HG03108 (cell line): ENCODE measurements around the gene CREG2.
A peak's percentile ranks its signal among the peaks of the same experiment; 100 is the strongest.
"Not testable (repeated sequence)": the region's sequence is repeated elsewhere in the genome, so short reads cannot be mapped to it uniquely, and the experiment has no call there.

Experiments
- ATAC-seq: cut with Tn5 transposase; IDR thresholded peaks from one replicate; pipeline ENCODE4 v1.9.1; 2021; ENCODE audit warnings: moderate library complexity; ENCODE audit not compliant: unreplicated experiment

Gene CREG2

DNA sequence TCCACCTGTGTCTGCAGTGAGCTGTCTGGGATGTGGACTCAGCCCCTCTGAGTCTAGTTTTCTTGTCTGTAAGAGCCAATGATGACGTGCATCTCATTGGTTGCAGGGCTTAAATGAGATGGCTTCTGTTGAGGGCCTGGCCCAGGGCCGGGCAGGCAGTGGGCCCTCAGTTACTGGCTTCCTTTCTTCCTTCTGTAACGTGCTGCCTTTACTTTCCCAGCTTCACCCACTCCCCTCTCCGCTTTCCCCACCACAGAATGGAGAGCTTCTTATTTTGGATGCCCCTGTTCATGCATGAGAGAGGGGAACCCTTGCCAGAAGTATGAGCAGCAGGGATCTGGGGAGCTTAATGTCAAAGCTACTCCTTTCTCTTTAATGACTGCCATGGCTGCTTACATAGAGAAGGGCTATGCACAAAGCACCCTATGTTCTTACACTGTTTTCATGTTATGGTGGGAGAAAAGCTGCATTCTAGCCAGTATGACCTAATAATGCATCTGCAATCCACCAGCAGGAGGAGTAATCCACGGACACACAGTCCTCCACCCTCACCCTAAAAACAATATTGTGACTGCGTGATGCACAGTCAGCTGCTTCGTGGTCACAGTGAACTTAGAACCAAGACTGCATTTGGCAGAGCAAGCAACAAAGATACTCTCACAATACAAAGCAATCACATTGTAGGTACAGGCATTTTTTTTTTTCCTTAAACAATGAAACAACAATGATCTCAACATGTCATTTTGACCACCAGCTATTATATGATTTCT lies 37.2 kb downstream of the CREG2 start:
- no peak for ATAC-seq

DNA sequence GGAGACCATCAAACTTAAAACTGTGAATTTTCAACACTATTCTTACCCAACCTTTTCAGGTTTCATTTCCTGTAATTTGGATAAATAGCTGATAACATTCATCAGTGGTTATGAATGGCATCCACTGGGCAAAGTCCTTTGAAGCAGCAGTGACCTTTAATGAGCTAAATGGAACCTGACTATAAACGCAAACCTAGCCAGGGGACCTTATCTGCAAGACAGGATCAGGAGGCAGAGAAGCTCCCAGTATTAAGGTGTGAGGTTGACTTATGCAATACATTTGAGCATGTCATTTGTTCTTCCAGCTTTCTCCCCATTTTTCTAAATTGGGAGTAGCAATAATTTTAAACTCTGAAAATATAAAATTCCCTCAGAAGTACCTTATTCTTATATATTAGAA lies 38.4 kb downstream of the CREG2 start:
- ATAC-seq: no peak

DNA sequence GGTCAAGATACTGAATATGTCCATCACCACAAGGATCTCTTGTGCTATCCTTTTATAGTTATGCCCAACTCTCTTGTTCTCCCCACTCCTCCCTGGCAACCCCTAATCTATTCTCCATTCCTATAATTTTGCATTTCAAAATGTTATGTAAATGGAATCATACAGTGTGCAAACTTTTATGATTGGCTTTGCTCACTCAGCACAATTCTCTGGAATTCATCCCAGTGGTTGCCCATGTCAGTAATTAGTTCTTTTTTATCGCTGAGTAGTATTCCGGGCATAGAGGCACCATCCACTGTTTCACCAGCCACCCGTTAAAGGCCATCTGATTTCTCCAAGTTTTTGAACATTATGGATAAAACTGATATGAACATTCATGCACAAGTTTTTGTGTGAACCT lies 40.4 kb downstream of the CREG2 start:
- no peak for ATAC-seq

DNA sequence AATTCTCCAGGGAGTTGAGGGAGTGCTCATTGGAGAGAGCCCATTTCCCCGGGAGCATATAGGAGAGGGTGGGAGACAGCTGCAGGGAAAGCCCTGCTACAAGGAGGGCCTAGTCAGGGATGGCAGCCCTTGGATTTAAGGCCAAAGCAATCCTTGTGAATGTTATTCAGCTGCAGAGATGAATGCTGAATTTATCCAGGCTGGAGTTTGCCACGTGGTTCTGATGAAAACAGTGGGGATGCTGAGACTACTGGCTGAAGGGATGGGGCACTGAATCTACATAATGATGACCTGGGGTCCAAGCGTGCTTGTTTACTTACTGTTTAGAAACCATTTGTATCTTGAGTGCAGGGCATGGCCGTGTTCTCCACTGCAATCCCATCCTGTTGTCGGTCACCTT lies 43.2 kb downstream of the CREG2 start:
- ATAC-seq: no peak

DNA sequence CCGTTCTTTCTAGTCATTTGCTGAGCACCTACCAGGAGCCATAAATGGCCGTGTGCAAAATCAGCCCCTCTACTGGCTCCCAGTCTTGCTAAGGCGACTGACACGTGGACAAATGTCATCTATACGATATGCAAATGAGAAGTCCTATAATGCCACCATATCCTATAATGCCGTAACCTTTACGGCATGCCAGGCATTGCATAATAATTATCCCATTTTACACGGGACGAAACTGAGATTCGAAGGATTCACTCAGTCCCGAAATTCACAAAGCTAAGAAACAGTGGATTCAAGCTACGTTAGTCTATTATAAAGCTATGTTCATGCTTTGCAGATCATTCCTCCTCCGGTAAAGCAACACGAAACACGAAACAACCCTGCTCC lies 44.7 kb downstream of the CREG2 start:
- ATAC-seq: no peak

DNA sequence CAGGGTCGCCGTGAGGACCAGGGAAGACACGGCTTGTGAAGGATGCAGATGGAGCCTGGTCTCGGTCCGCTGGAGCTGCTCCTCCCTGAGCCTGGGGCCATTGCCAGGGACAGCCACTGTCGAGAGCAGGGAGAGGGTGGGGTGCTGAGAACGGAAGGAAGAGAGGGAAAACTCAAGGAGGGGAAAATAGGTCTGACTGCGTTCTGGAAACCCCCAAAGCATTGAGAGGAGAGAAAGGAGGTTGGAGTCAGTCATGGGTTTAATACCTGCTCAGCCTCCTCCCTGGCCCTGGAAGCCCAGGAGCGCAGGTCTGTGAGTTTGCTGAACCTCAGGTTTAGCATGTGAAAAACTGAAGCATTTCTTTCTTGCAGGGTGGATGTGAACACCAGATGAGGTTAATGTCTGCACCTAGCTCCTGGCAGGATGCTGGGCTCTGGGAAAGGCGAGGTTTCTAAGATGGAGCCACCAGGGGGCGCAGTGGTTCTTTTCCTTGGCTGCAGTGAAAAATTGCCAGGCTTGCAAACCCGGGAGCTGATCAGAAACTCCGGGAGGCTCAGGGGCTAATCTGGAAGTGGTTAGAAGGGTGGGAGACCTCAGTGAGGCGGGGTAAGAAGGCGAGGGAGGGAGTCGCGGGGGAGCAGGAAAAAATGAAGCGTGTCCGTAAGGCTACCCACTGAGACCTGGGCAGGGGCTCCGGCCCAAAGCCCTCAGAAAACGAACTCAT lies 45.2 kb downstream of the CREG2 start:
- no peak for ATAC-seq

DNA sequence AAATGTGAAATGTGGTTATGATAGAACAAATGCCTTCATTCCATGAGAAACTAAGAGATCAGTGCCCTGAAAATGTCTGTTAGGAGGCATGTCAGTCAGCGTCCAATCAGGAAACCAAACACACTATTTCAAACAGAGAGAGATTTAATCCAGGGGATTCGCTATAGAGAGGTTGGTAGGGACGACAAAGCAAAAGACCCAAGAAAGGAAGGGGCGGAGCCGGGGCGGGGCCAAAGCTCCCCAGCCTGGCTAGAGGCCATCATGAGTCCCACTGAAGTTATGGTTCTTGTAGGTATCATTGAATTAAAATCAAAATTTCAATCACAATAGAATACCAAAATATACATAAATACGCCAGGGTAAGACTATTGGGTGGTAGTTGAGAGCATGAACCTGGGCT lies 45.9 kb downstream of the CREG2 start:
- no peak for ATAC-seq

DNA sequence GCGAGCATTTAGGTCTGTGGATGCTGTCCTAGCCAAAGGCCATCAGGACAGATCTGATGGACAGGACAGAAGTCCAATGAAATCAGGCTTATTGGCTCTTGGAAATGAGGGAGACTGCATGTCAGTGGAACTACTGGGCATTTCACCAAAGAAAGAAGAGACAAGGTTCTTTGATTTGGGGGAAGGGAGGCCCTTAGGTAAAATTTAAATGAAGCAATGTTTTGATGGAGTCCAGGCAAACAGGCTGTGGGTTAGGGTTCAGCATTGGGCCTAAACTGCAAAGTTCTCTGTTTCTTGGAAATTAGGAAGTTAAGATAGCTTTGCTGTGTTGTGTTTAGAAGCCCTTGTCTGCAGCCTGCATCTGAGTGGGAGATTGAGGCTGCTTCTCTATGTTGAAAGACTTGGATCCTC lies 47.2 kb downstream of the CREG2 start:
- ATAC-seq: no peak

DNA sequence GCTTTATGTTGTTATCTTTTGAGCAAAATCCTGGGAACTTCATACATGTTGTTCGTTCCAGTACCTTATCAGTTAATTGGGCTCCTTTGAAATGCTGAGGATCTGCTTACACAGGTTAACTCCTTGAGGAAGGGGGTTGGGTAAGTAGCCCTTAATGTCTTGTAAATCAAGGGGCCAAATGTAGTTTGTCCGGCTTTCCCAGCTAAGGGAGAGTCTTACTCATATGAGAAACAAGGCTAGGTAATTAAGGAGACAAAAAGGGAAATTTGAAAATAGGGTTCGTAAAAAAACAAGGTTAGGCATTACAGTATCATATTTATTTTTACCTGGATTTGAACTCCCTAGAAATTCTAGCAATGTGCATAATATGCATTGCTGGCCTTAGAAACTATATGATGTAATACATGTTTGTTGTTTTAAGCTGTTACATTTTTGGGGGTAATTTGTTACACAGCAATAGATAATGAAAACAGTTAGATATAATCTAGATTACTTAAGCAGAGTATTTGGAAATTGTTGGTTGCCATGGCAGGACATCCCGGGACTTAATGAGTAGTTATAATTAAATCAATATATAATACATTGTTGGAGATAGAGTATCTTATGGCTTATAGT lies 47.9 kb downstream of the CREG2 start:
- no peak for ATAC-seq

- no peak for ATAC-seq
Observed at GRCh38 chr2:101337877-101338276, 49.4 kb downstream of the CREG2 start.

DNA sequence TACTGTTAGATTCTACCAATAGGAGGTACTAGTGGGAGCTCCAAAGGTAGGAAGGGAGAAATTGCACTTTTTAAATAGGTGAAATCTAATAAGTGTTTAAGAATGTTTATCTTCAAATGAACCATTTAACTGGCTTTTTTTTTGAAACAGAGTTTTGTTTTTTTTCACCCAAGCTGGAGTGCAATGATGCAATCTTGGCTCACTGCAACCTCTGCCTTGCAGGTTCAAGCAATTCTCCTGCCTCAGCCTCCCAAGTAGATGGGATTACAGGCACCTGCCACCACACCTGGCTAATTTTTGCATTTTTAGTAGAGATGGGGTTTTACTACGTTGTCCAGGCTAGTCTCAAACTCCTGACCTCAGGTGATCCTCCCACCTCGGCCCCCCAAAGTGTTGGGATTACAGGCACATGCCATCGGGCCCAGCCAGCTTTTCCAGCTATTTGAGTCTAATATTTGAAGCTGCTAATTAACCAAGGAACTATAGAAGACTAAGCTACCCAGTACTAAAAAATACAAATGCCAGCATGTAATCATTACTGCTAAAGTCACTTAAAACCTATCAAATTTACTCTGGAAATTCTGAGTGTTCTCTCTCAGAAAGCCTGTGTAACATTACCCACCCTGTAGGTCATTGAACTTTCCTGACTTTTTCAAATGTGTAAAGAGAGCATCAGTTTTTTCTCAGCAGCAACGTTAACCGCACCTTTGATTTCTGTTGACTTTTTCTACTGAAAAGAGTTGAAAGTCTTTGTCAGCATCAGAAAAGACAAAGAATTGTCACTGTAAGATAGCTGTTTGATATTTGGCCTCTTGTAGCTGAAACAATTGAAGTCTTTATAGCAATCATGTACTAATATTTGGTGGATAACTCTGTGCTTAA lies 54.2 kb downstream of the CREG2 start:
- ATAC-seq: no peak

- ATAC-seq: no peak
Observed at GRCh38 chr2:101331202-101331601, 56.1 kb downstream of the CREG2 start.

DNA sequence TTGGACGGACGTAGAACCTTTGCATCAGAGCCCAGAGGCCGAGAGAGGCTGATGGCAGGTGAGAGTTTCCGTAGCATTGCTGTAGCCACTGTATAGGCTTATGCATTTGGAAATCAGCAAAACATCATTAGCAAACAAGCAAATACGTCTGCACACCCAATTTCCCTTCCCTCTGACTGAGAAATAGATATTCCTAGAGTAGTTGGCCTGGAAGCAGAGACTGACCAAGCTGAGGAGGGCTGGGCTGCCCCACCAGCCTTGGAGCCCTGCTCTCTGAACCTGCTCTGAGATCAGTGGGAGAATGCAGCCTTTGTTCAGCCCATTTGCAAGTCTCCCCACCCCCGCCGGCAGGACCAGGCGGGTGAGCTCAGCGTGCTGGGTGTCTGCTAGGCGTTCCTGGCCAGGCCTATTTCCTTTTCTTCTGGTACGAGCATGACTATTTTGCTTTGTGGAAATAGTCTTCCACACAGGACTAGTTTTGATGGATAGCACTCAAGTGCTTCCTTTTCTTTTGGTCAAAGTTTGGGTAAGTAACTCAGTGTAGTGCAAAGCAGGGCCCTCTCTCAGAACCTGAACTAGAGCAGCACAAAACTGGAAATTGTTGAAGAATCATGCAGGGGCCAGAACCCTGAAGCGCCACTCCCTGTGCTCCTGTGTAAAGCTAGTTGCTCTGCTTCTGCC lies 56.9 kb downstream of the CREG2 start:
- ATAC-seq: no peak

DNA sequence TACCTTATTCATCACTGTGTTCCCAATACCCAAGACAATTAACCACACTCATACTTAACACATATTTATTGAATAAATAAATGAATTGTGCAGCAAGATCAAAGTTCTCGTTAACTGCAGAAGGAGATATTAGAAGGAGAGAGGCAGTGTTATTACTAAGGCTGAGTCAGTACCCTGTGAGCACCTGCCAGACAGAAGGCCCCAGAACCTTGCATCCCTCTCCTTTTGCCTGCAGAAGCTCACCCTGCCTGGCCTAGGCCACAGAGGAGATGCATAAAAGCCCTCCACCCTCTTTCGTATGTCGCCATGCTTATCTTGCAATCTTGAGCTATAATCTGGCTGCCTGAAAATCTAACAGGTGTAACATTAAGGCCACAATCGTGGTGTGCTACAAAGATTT lies 58.3 kb downstream of the CREG2 start:
- no peak for ATAC-seq

GRCh38 chr2:101328474-101329007 lies 58.8 kb downstream of the CREG2 start:
- peak; percentile 56 for ATAC-seq

- ATAC-seq: no peak
Observed at GRCh38 chr2:101327863-101328394, 59.4 kb downstream of the CREG2 start.

GRCh38 chr2:101325425-101325824 lies 61.9 kb downstream of the CREG2 start:
- no peak for ATAC-seq

DNA sequence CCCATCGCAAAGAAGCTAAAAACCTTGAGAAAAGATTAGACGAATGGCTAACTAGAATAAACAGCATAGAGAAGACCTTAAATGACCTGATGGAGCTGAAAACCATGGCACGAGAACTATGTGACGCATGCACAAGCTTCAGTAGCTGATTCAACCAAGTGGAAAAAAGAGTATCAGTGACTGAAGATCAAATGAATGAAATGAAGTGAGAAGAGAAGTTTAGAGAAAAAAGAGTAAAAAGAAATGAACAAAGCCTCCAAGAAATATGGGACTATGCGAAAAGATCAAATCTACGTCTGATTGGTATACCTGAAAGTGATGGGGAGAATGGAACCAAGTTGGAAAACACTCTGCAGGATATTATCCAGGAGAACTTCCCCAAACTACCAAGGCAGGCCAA lies 70.7 kb downstream of the CREG2 start:
- not testable (repeated sequence) for ATAC-seq

GRCh38 chr2:101311696-101312017 lies 75.6 kb downstream of the CREG2 start:
- ATAC-seq: no peak
